Measurements from ENCODE around the gene MPZL3.

Gene MPZL3, protein sequence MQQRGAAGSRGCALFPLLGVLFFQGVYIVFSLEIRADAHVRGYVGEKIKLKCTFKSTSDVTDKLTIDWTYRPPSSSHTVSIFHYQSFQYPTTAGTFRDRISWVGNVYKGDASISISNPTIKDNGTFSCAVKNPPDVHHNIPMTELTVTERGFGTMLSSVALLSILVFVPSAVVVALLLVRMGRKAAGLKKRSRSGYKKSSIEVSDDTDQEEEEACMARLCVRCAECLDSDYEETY
- total RNA-seq, result 1.1 to 28.5 (median 10.1) reads per million in 17 experiments

DNA sequence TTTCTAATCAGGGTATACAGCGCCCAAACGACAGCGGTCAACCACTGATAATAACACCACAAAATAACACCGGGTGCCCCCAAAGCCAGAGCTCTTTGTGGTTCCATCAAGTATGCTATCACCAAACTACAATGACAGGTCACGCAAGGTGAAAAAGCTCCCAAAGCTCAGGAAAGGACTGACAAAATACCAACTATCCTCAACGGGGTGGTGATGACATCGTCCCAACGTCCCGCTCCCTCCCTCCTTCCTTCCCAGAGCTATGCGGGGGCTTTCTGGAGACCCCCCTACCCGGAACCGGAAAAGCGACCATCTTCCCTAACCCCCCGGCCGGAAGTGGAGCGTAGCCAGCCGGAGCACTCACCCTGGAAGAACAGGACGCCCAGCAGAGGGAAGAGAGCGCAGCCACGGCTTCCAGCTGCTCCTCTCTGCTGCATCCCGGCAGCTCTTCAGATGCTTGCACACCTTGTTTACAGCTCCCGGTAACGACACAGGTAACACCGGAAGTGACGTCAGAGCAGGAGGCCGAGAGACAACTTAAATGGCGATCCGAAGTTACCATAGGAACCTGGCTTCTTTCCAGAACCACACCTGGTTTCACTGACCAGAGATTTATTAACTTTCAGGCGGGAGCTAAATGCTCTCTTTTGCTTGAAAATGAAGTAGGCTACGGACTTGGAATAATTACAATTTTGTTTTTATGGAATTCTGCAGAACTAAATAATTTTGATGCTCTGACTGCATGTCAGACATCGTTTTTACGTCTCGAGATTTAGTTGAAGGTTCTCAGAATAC is at the start of gene MPZL3:
TSS of gene MPZL3 (minus strand) at position 508 of the 795 bp plus-strand sequence. CDS start at position 437, 71 bp downstream.
- DNase-seq, result peak; percentile 64 to 81 (median 74)

DNA sequence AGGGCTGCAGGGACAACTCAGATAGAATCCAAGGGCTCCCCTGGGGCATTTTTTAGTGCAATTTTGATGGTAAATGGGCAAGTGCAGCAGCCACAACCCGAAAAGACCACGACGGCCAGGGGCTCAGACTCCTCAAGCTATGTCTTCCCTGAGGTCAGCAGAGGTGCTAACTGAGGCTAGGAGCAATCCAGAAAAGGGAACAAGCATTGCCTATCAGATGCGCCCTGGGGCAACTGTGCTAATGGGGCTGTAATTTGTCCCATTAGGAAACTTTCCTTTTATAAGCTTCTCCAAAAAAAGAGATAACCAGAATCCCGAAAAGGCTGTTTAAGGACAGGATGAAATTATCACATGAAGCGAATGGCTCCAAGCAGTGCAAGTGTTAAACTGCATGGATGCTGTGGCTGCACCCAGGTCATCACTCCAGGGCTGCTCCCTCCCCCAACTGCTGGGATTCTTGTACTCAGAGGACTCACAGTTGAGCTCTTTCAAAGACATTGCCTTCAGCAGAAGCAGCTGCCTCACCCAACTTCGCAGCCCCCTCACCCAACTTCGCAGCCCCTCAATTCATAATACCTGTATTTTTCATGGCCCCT is 49.5 kb upstream of the MPZL3 start:
- no peak for DNase-seq

DNA sequence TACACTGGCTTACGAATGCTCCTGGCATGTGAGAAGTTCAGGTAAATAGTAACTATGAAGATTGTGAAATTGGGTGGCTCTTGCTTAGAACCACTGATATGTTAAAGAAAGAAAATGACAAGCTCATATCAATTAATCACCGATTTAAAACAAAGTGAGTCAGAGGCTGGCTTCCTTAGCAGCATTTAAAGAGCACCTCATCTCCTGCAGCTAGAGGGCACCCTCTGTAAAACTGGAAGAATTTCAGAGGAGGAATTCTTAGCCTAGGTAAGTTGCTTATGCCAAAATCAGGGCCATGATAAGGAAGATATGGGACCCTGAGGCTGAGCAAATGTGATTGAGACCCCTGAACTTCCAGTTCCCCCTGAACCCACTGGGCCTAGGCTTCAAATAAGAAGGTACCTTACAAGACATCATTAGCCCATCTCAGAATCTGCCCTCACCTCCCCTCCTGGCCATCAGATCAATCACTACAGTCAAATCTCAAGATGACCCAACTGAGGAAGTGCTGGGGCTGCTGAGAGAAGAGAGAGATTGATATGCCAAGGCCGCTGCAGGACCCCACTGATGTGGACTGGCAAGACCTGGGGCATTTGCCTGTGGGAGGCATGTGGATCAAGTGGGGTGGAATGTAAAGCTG is 43.8 kb upstream of the MPZL3 start:
- peak; percentile 49 to 74 (median 64) for DNase-seq

DNA sequence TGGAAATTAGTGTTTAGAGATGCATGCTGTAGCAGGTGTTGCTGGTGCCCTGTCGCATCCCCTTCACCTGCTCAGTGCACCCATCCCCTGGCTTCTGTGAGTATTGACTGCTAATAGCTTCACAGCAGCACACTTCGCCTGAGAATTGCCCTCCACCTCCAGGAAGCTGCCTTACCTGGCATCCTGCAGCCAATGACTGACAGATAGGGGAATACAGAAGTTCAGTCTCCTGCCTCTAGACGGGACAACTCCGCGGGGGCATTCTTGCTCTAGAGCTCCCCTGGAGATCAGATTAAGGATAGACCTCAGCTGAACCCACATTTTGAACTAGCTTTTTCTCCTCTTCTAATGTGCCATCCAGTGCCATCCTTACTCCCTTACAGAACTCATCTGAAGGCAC is 43.0 kb upstream of the MPZL3 start:
- DNase-seq, result peak in 1 of 4 experiments; percentile 33

DNA sequence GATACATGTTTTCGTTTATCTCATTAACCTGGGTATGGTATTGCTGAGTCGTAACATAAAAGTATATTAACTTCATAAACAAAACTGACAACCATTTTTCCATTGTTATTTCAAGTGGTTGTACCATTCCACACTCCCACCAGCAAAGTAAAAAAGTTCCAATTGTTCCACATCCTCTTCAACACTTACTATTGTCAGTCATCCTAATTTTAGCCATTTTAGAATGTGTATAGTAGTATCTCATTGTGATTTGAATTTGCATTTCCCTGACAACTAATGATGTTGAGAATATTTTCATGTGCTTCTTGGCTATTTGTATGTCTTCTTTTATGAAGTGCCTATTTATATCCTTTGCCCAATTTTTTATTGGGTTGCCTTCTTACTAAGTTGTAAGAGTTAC is 41.9 kb upstream of the MPZL3 start:
- no peak for DNase-seq

DNA sequence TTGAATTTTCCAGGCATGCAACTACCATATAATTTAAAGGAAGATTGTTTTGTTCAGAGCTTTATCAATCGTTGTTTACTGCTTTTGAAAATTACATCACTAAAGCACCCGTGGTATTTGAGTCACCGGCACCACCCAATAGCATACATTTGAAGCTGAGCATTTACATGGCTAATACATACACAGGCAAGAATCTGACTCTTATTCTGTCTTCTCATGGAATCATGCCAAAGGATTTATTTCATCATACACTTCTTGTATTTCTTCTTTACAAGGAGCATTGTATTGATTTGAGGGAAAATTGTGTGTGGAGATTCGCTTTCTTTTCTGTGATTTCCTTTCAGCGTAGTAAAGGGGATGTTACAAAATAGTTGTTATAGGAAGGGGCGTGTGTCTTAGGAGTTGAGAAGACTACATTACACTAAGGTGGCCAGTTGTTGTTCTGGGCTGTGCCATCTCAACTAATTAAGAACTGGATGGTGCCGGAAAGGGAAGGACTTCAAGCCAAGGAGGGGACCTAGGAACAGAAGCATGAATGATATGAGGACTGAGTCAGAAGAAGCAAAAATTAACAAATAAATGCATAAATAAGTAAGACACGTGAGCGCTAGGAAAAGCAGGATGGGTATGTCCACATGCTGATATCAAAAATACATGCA is 39.4 kb upstream of the MPZL3 start:
- DNase-seq, result peak; percentile 67 to 85 (median 76)

DNA sequence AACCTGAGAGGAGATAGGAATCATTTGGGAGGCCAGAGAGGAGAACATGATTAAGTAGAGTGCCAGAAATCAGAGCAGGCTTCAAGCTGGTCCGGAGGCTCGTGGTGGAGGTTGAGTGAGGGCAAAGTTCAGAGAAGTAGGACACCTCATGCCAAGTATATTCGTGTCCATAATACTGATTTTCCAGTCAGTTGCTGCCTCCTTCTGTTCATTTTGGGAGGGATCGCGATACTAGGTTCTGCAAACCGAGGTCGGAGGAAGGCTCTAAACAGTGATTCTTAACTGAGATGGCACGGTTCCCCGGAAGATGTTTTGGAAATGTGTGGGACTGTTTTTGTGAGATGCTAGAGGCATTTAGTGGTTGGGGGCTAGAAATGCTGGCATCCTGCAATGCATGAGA is 38.8 kb upstream of the MPZL3 start:
- peak; percentile 74 to 87 (median 77) for DNase-seq

DNA sequence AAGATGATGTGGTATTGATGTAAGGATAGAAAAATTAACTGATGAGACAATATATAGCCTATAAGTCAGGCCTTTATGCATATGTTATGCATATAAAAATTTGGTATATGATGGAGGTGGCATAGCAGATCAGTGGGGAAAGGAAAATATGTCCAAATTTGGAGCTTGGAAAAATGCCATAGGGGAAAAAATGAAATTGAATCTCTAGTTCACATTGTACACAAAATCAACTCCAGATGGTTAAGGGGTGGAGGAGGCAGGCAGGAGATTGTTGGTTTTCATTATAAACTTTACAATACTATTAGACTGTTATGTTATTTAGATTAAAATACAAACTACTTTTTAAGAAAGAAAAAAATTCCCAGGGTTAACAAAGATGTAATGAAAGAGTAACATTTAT is 37.2 kb upstream of the MPZL3 start:
- no peak for DNase-seq

DNA sequence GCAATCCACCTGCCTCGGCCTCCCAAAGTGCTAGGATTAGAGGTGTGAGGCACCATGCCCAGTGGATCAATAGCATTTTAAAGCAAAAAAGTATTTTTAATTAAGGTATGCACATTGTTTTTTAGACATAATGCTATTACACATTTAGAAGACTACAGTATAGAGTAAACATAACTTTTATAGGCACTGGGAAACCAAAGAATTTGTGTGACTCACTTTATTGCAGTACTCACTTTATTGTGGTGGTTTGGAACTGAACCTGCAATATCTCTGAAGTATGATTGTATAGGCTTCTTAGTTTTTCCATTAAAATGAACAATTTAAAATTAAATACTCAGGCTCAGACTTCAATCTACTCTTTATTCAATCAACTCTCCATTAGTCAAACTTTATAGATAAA is 34.8 kb upstream of the MPZL3 start:
- DNase-seq, result no peak

DNA sequence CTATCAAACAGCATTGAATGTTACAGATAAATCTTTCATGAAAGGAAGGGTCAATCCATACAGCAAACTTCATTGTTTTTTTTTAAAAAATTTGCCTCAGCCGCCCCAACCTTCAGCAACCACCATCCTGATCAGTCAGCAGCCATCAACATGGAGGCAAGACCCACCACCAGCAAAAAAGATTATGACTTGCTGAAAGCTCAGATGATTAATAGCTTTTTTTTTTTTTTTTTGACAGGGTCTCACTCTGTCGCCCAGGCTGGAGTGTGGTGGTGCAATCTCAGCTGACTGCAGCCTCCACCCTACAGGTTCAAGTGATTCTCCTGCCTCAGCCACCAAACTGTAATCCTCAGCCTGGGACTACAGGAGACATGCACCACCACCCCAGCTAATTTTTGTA is 34.4 kb upstream of the MPZL3 start:
- DNase-seq, result no peak

DNA sequence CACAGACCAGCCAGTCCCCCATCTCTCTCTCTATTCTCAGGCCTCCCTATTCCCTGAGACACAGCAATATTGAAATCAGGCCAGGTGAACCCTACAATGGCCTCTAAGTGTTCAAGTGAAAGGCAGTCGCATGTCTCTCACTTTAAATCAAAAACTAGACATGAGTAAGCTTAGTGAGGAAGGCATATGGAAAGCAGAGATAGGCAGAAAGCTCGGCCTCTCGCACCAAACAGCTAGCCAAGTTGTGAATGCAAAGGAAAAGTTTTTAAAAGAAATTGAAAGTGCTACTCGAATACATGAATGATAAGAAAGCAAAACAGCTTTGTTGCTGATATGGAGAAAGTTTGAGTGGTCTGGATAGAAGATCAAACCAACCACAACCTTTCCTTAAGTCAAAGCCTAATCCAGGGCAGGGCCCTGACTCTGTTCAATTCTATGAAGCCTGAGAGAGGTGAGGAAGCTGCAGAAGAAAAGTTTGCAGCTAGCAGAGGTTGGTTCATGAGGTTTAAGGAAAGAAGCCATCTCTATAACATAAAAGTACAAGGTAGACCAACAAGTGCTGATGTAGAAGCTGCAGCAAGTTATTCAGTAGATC is 31.7 kb upstream of the MPZL3 start:
- DNase-seq, result no peak

DNA sequence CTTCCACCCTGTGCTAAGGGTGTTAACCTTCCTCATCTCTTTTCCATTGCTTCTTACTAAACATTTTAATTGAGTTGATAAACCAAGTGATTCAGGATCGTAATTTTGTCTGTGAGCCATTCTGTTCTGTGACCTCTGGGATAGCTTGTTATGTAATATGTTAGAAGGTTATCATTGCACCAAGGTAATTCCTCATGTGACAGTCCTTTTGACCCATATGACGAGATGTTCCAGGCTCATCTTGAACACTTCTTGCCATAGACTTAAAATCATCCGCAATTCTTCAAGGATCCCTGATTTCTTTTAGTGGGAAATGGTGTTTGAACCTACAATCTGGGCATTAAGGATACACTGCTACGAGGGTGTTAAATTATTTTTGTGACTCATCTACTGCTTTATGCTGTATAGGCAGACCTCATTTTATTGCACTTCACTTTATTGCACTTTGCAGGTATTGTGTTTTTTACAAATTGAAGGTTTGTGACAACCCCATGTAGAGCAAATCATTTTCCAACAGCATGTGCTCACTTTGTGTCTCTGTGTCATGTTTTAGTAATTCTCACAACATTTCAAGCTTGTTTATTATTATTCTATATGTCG is 31.0 kb upstream of the MPZL3 start:
- DNase-seq, result no peak

DNA sequence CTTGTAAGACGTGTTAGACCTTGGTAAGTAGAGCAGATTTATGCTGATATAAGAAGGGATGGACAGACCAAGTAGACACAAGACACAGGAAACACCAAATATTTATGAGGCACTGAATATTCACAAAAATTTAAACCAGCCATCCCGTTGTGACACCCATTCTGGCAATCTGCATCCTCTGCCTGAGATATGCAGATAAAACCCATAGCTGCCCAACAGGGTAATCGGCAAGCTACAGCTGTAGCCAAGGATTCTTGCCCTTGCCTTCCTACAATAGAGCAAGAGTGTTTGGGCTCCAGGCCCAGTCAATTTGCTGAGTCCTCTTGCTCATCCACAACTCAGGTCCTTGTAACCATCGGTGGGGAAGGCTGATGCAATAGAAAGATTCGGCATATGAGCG is 30.4 kb upstream of the MPZL3 start:
- no peak for DNase-seq

DNA sequence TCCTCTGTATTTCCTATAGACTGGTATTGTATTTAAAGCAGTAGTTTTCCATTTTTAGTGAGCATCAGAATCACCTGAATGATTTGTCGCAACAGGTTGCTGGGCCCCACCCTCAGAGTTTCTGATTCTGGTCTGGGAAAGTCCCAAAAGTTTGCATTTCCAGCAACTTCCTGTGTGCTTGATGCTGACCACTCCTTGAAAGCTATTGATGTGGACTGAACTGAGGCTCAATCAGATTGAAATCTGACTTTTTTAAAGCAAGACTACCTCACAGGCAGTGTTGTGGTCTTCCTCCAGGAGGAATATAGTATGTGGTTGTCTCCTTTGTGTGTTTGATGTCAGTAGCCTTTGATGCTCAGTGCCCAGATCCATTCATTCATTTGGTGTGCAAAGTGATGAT is 29.1 kb upstream of the MPZL3 start:
- no peak for DNase-seq

DNA sequence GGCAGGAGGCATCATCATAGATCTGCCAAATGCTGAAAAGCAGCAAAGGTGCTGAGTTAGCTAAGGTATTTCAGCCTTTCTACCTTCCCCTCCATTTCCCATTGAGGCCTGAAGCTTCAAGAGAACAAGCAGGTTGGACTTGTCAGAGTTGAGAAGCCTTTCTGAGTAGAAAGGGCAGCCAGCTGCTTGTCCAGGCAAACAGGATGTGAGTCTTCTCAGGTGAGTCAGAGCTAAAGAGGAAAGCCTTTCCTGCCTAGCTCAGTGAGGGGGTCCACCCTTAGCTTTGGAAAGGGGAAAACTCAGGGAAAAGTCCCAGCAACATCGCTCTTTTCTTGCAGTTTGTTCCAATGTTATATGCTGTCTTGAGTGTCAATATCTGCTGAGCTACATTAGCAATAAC is 25.1 kb upstream of the MPZL3 start:
- DNase-seq, result no peak

DNA sequence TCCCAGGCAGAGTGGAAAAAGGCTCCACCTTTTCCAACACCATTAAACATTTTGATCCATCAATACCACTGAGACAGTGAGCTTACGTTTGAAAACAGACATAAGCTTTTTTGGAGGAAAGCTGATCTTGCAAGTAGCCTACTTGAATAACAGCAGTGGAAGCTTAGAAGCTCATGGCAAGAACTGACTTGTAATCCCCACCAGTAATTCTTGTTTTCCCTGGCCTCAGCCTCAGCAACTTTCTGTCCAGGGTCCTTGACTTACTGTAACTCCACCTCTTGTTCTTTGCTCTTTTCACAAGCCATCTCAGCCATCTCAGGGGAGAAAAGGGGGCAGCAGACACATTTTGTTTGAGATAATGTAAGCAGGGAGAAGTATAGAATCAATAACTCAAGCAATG is 24.3 kb upstream of the MPZL3 start:
- no peak for DNase-seq

DNA sequence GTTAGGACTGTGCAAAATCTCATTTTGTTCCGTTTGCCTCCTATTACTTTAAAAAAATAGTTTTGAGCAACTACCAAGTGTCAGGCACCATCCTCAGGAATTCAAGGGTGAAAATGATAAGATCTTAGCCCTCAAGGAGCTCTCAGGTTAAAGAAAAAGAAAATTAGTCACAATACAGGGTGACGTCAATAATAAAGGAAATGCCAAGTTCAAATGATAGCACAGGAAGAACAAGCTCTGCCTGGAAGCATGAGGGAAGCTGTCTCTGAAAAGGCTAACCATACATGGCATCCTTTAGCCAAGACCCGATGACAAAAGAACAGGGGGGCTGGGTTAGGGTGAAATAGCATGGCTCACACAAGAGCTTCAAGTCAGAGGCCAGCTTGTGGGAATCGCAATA is 23.0 kb upstream of the MPZL3 start:
- DNase-seq, result no peak

DNA sequence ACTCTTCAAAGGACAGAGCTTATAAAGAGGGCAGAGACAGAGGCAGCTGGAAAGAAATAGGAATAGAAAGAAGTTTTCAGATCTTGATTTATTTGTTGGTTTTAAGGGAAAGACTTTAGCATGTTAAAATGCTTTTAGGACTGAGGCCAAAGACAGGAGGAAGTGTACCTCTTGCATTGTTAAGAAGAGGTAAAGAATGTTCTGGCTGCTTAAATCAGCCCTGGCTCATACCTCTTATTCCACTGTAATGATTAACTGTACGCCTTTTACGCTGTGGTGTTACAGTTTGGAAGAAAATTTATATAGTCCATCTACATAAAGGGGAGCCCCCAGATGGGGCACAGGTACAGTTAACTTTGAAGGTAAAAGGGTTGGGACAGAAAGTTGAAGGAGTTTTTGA is 22.0 kb upstream of the MPZL3 start:
- no peak for DNase-seq

DNA sequence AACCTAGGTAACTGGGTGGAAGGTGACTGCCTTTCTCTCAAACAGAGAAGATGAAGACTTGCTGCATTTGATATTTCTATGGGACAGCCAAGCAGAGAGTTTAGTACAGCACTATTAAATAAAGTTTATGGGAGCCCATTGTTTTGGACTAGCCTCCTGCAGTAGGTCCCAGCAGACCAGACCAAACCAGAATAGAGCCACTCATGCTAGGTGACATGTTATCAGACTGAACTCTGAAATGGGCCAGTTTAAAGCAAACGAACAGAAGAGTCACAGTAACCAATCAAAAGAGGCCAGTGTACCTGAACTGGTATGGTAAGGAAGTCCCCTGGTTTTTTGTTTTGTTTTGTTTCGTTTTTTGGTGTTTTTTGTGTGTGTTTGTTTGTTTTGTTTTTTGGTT is 19.8 kb upstream of the MPZL3 start:
- DNase-seq, result no peak

DNA sequence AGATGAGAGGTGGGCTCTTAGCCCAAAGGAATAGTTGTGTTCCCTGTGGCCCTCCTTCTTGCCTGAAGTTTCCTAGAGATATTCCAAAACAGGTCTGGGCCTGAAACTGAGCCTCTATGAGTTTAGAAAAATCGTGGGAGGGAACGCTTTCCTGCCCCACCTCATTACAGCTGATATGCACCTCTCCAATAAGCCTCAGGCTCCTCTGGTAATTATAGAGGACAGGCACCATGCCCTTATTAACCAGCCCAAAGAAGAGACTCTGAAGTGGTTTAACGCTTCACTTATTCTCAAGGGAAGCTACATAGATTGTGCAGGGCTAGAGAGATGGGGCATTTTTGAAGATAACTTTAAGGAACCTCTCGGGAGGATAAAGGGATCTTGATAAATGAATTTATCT is 15.3 kb upstream of the MPZL3 start:
- no peak for DNase-seq

DNA sequence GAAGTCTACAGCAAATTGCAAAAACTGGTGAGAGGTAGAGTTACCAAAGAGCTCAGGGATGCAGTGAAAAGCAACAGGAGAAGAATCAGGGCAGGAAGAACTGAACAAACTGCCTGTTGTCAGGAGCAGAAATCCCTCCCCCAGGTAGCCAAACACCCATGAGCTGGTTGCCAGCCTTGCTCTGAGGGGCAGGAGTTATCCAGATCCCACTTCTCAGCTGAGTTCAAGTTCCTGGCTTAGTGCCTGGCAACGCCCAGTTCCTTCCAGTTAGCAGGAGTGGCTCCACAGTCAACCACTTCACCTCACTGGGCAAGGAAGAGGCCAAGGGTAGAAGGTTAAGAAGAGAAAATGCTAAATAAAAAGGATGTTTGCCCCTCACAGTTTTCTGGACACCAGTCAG is 13.8 kb upstream of the MPZL3 start:
- no peak for DNase-seq

Measured in suppressor macrophage (primary cell).